ENCODE measurements around the gene TMEM97.

GRCh38 chr17:28330671-28331070, 11.7 kb downstream of the TMEM97 start:
- TF ChIP-seq, protein P1, sequence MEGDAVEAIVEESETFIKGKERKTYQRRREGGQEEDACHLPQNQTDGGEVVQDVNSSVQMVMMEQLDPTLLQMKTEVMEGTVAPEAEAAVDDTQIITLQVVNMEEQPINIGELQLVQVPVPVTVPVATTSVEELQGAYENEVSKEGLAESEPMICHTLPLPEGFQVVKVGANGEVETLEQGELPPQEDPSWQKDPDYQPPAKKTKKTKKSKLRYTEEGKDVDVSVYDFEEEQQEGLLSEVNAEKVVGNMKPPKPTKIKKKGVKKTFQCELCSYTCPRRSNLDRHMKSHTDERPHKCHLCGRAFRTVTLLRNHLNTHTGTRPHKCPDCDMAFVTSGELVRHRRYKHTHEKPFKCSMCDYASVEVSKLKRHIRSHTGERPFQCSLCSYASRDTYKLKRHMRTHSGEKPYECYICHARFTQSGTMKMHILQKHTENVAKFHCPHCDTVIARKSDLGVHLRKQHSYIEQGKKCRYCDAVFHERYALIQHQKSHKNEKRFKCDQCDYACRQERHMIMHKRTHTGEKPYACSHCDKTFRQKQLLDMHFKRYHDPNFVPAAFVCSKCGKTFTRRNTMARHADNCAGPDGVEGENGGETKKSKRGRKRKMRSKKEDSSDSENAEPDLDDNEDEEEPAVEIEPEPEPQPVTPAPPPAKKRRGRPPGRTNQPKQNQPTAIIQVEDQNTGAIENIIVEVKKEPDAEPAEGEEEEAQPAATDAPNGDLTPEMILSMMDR (tag by site-specific recombination; IDR thresholded peaks at IDR 0.05): no peak
- TF ChIP-seq SP2 (tag by site-specific recombination; IDR thresholded peaks at IDR 0.05): no peak
- TF ChIP-seq ZBTB17 (tag by site-specific recombination; IDR thresholded peaks at IDR 0.05): no peak
- no peak for TF ChIP-seq ZNF280C (tag by site-specific recombination; IDR thresholded peaks at IDR 0.05)
- TF ChIP-seq BCL11B (tag by site-specific recombination; IDR thresholded peaks at IDR 0.05; ENCODE audit: low read depth): no peak
- TF ChIP-seq ZNF404 (tag by site-specific recombination; IDR thresholded peaks at IDR 0.05): no peak
- no peak for TF ChIP-seq ZNF626 (tag by site-specific recombination; IDR thresholded peaks at IDR 0.05)
